ENCODE measurements around the gene WNT2B.
A peak's percentile ranks its signal among the peaks of the same experiment; 100 is the strongest.

WNT2B gene

GRCh38 chr1:112465122-112465521 is 43.6 kb upstream of the WNT2B start:
- no peak for TF ChIP-seq ZNF335 (tag by site-specific recombination; conservative IDR thresholded peaks at IDR 0.05)
- Histone ChIP-seq H3K27ac (ENCODE audit: extremely low read depth, low read depth, low read length) (no peak overlapping the region), H3K36me3 (ENCODE audit: control insufficient read depth in 2 of 2, insufficient read depth in 1 of 2, low read length in 2 of 2) (no peaks in the 10 kb centered on the region), H3K4me1 (ENCODE audit: control insufficient read depth, insufficient read depth, low read length) (no peaks in the 10 kb centered on the region), H3K4me3 (ENCODE audit: low read depth, low read length) (no peak overlapping the region), H3K9me3 (ENCODE audit: control insufficient read depth, insufficient read depth, low read depth, low read length) (no peaks in the 10 kb centered on the region)
- CTCF ChIA-PET: interaction anchor here (0.6 to 5.3 kb wide), 19 partner anchors 9 to 208 kb away, joined by 3 to 65 read pairs (median 4); partner anchors contain the start of gene CTTNBP2NL
- POLR2A ChIA-PET: interaction anchor here (0.5 to 2.8 kb wide), 3 partner anchors 69 to 244 kb away, joined by 3 to 8 read pairs (median 6); partner anchors contain the start of gene CTTNBP2NL

- Histone ChIP-seq H3K36me3 (ENCODE audit: control insufficient read depth in 2 of 2, insufficient read depth in 1 of 2, low read length in 2 of 2) (no peaks in the 10 kb centered on the region), H3K9me3 (ENCODE audit: control insufficient read depth, insufficient read depth, low read depth, low read length) (no peaks in the 10 kb centered on the region), H3K4me3 (ENCODE audit: low read depth, low read length) (no peak overlapping the region), H3K27ac (ENCODE audit: extremely low read depth, low read depth, low read length) (no peak overlapping the region), H3K4me1 (ENCODE audit: control insufficient read depth, insufficient read depth, low read length) (no peaks in the 10 kb centered on the region)
- ChIA-PET POLR2A (interaction anchor here (0.7 to 2.8 kb wide), 2 partner anchors 70 to 109 kb away, joined by 3 to 8 read pairs; partner anchors contain the start of gene CTTNBP2NL), CTCF (interaction anchor here (0.6 to 5.3 kb wide), 33 partner anchors 10 to 267 kb away, joined by 3 to 65 read pairs (median 4); partner anchors contain the start of genes CAPZA1 and CTTNBP2NL)
- TF ChIP-seq KLF16 (tag by site-specific recombination; IDR thresholded peaks at IDR 0.05) (peak; percentile 54; the same call in 1 of the 2 replicates), ZNF513 (tag by site-specific recombination; IDR thresholded peaks at IDR 0.05) (no peak), GFI1B (tag by site-specific recombination; IDR thresholded peaks at IDR 0.05) (no peak), ZNF114 (tag by site-specific recombination; IDR thresholded peaks at IDR 0.05) (no peak), ZSCAN5A (tag by site-specific recombination; IDR thresholded peaks at IDR 0.05) (no peak), YY2 (tag by site-specific recombination; IDR thresholded peaks at IDR 0.05) (no peak), ZNF776 (tag by site-specific recombination; IDR thresholded peaks at IDR 0.05; ENCODE audit: borderline replicate concordance) (no peak), ZEB2 (tag by site-specific recombination; IDR thresholded peaks at IDR 0.05) (peak; percentile 73; the same call in 1 of the 2 replicates), ZBTB26 (tag by site-specific recombination; optimal IDR thresholded peaks at IDR 0.05) (peak; percentile 78), GLI4 (tag by site-specific recombination; IDR thresholded peaks at IDR 0.05) (no peak), ZNF341 (tag by site-specific recombination; IDR thresholded peaks at IDR 0.05; ENCODE audit: low read depth) (no peak), TSHZ1 (tag by site-specific recombination; IDR thresholded peaks at IDR 0.05; ENCODE audit: borderline replicate concordance) (no peak), ZNF140 (tag by site-specific recombination; IDR thresholded peaks at IDR 0.05) (no peak), ZNF112 (tag by site-specific recombination; IDR thresholded peaks at IDR 0.05) (no peak), MZF1 (tag by site-specific recombination; IDR thresholded peaks at IDR 0.05; ENCODE audit: borderline replicate concordance) (no peak), KLF8 (tag by site-specific recombination; IDR thresholded peaks at IDR 0.05) (peak; percentile 68; the same call in 1 of the 2 replicates), ZNF654 (tag by site-specific recombination; IDR thresholded peaks at IDR 0.05; ENCODE audit: low read depth) (peak; percentile 50), ZBTB8A (tag by site-specific recombination; IDR thresholded peaks at IDR 0.05) (peak; percentile 97), ZNF623 (tag by site-specific recombination; IDR thresholded peaks at IDR 0.05) (no peak), ELK4 (IDR thresholded peaks at IDR 0.05; ENCODE audit: borderline replicate concordance, low read depth, low read length) (no peak), ZNF639 (tag by site-specific recombination; IDR thresholded peaks at IDR 0.05) (0 out of 2 replicates have a peak, but pooled peaks have one; percentile 51), ZNF324 (tag by site-specific recombination; IDR thresholded peaks at IDR 0.05) (0 out of 2 replicates have a peak, but pooled peaks have one; percentile 45)
Observed at GRCh38 chr1:112466078-112466660, 42.6 kb upstream of the WNT2B start.
